Measurements from ENCODE around the gene C1GALT1C1.

The C1GALT1C1 gene

GRCh38 chrX:120585702-120586101 is 44.2 kb downstream of the C1GALT1C1 start:
- DNase-seq: no peak

Data from anterior cingulate cortex (tissue), 58 donors.